Measurements from ENCODE around the gene HS6ST1.

GRCh38 chr2:128330583-128330982 is 11.9 kb upstream of the HS6ST1 start:
- TF ChIP-seq POLR2A (IDR thresholded peaks at IDR 0.05) (no peak), POLR2AphosphoS5 (IDR thresholded peaks at IDR 0.05) (no peak), EP300 (IDR thresholded peaks at IDR 0.05) (no peak), CTCF (IDR thresholded peaks at IDR 0.05) (no peak)
